IMR-90 (cell line): ENCODE data around the gene TRAPPC10.

ENCODE experiments used
- CEBPB ChIP-seq: IDR thresholded peaks from 2 replicates; pipeline ENCODE4 v1.6.1; 2012; ENCODE audit warnings: low read depth, low read length, improper control_type of control experiment
- CHD1 ChIP-seq: IDR thresholded peaks from 2 replicates; pipeline ENCODE4 v1.6.1; 2012; ENCODE audit warnings: low read depth, low read length, improper control_type of control experiment
- CTCF ChIP-seq: conservative IDR thresholded peaks from 2 replicates; pipeline ENCODE4 v1.5.1; 2012; ENCODE audit warnings: mild to moderate bottlenecking, low read depth, low read length, improper control_type of control experiment
- ELK1 ChIP-seq: fragments of 150-350 bp; IDR thresholded peaks from 2 replicates; pipeline ENCODE4 v1.6.1; 2016; ENCODE audit warnings: low read depth, mild to moderate bottlenecking, low read length, moderate library complexity, borderline replicate concordance
- FOS ChIP-seq: fragments of 150-350 bp; IDR thresholded peaks from 2 replicates; pipeline ENCODE4 v1.6.1; 2016; ENCODE audit warnings: low read depth, low read length
- MAZ ChIP-seq: IDR thresholded peaks from 2 replicates; pipeline ENCODE4 v1.6.1; 2012; ENCODE audit warnings: low read depth, mild to moderate bottlenecking, low read length, improper control_type of control experiment, moderate library complexity, borderline replicate concordance
- MXI1 ChIP-seq: IDR thresholded peaks from 2 replicates; pipeline ENCODE4 v1.6.1; 2012; ENCODE audit warnings: low read depth, mild to moderate bottlenecking, low read length, moderate library complexity, borderline replicate concordance
- POLR2A ChIP-seq: IDR thresholded peaks from 2 replicates; pipeline ENCODE4 v1.6.1; 2012; ENCODE audit warnings: mild to moderate bottlenecking, low read depth, low read length
- RAD21 ChIP-seq: IDR thresholded peaks from 2 replicates; pipeline ENCODE4 v1.6.1; 2012; ENCODE audit warnings: low read length, improper control_type of control experiment
- RCOR1 ChIP-seq: IDR thresholded peaks from 2 replicates; pipeline ENCODE4 v1.6.1; 2012; ENCODE audit warnings: mild to moderate bottlenecking, low read length, improper control_type of control experiment; ENCODE audit not compliant: insufficient replicate concordance
- RFX5 ChIP-seq: IDR thresholded peaks from 2 replicates; pipeline ENCODE4 v1.8.0; 2012; ENCODE audit warnings: low read depth, mild to moderate bottlenecking, low read length, moderate library complexity
- SMC3 ChIP-seq: fragments of 150-350 bp; IDR thresholded peaks from 2 replicates; pipeline ENCODE4 v1.6.1; 2016; ENCODE audit warnings: low read depth, mild to moderate bottlenecking, antibody characterized with exemption, low read length, moderate library complexity

DNA sequence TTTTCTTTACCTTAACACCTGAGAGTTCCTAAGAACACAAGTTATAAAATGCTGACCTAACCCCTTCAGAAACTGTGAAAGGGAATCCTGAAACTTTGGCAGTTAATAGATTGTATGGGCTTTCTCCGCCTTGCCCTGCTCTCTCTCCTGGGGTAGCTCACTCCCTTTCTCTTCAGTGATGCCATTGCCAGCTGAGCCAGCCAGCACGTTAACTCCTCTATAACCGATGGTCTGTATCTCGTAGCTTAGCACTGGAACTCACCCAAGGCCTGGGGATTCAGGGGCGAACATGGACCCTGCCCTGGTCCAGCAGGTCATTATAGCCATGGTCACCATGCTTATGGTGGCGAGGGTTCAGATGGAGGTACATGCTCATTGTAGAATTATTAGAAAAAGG is 40.7 kb downstream of the TRAPPC10 start:
- TF ChIP-seq CHD1 (no peak), CTCF (no peak), POLR2A (no peak), RCOR1 (no peak), MXI1 (no peak), FOS (no peak), ELK1 (no peak), RFX5 (no peak), CEBPB (no peak), RAD21 (no peak), SMC3 (no peak), MAZ (no peak)
